HG03139 (cell line): ENCODE data around the gene MPV17L.
"Not testable (repeated sequence)": the region's sequence is repeated elsewhere in the genome, so short reads cannot be mapped to it uniquely, and the experiment has no call there.

Experiments used
- ATAC-seq: cut with Tn5 transposase; IDR thresholded peaks from one replicate; pipeline ENCODE4 v1.9.1; 2021; ENCODE audit not compliant: unreplicated experiment

MPV17L gene

GRCh38 chr16:15395631-15396508, at the start of gene MPV17L:
MPV17L (plus strand) TSS chr16:15395754; CDS start chr16:15395898, 144 bp downstream.
- ATAC-seq: not testable (repeated sequence)

- ATAC-seq: not testable (repeated sequence)
Measured at GRCh38 chr16:15348721-15349120, 46.8 kb upstream of the MPV17L start.

GRCh38 chr16:15351251-15351650, 44.3 kb upstream of the MPV17L start:
- ATAC-seq: not testable (repeated sequence)

- not testable (repeated sequence) for ATAC-seq
Measured at GRCh38 chr16:15351745-15352144, 43.8 kb upstream of the MPV17L start.

GRCh38 chr16:15352852-15353251, 42.7 kb upstream of the MPV17L start:
- ATAC-seq: not testable (repeated sequence)

- ATAC-seq: not testable (repeated sequence)
Measured at GRCh38 chr16:15354846-15355245, 40.7 kb upstream of the MPV17L start.

GRCh38 chr16:15357495-15357894, 38.1 kb upstream of the MPV17L start:
- ATAC-seq: not testable (repeated sequence)

GRCh38 chr16:15378194-15378593, 17.4 kb upstream of the MPV17L start, which contains the start of gene NPIPA5:
NPIPA5 (minus strand) TSS chr16:15378294; CDS start chr16:15378294, 0 bp downstream.
- ATAC-seq: not testable (repeated sequence)

- not testable (repeated sequence) for ATAC-seq
Measured at GRCh38 chr16:15382810-15383209, 12.7 kb upstream of the MPV17L start.

- not testable (repeated sequence) for ATAC-seq
Measured at GRCh38 chr16:15388060-15388459, 7.5 kb upstream of the MPV17L start.

GRCh38 chr16:15389916-15390315, 5.6 kb upstream of the MPV17L start:
- not testable (repeated sequence) for ATAC-seq

GRCh38 chr16:15393025-15393424, 2.5 kb upstream of the MPV17L start:
- not testable (repeated sequence) for ATAC-seq

- not testable (repeated sequence) for ATAC-seq
Measured at GRCh38 chr16:15396509-15396829, 915 bp downstream of the MPV17L start.

GRCh38 chr16:15396948-15397594, 1.5 kb downstream of the MPV17L start:
- ATAC-seq: no peak

- no peak for ATAC-seq
Measured at GRCh38 chr16:15398618-15399316, 3.2 kb downstream of the MPV17L start.

GRCh38 chr16:15399317-15399716, 3.8 kb downstream of the MPV17L start:
- no peak for ATAC-seq

GRCh38 chr16:15400314-15400713, 4.8 kb downstream of the MPV17L start:
- ATAC-seq: not testable (repeated sequence)

- no peak for ATAC-seq
Measured at GRCh38 chr16:15401972-15402371, 6.4 kb downstream of the MPV17L start.

GRCh38 chr16:15403392-15403995, 7.9 kb downstream of the MPV17L start:
- no peak for ATAC-seq

- not testable (repeated sequence) for ATAC-seq
Measured at GRCh38 chr16:15404091-15404490, 8.5 kb downstream of the MPV17L start.

- ATAC-seq: no peak
Measured at GRCh38 chr16:15404792-15405191, 9.2 kb downstream of the MPV17L start.
